Measurements from ENCODE around the gene SMOC1. TPM values are rescaled to one million over a fixed set of nuclear protein-coding genes. Genes with fewer than 3 reads are reported as not detected.

Gene SMOC1
- total and polyA plus RNA-seq, 2 donors: 1.6 to 8.0 TPM

- H3K4me1 ChIP-seq (ENCODE audit: insufficient read depth): no peaks in the 10 kb centered on the region
- H3K36me3 ChIP-seq (ENCODE audit: insufficient read depth): no peaks in the 10 kb centered on the region
- H3K4me3 ChIP-seq (ENCODE audit: low read depth, low read length): no peak overlapping the region
- no peak overlapping the region for H3K27ac ChIP-seq (ENCODE audit: low read depth)
- 56% methylated on average over 3 of the region's 3 CpGs for WGBS
- no peak for DNase-seq (ENCODE audit: extremely low spot score)
Observed at GRCh38 chr14:70032447-70032846, 153.2 kb downstream of the SMOC1 start.

GRCh38 chr14:70033116-70033515 lies 153.9 kb downstream of the SMOC1 start:
- Histone ChIP-seq H3K36me3 (ENCODE audit: insufficient read depth) (no peaks in the 10 kb centered on the region), H3K27ac (ENCODE audit: low read depth) (no peak overlapping the region), H3K4me1 (ENCODE audit: insufficient read depth) (no peaks in the 10 kb centered on the region), H3K4me3 (ENCODE audit: low read depth, low read length) (no peak overlapping the region)
- no peak for DNase-seq (ENCODE audit: extremely low spot score)
- 79% methylated on average over 8 of the region's 8 CpGs for WGBS

GRCh38 chr14:70033561-70033960 lies 154.3 kb downstream of the SMOC1 start:
- Histone ChIP-seq H3K27ac (ENCODE audit: low read depth) (no peak overlapping the region), H3K36me3 (ENCODE audit: insufficient read depth) (no peaks in the 10 kb centered on the region), H3K4me3 (ENCODE audit: low read depth, low read length) (no peak overlapping the region), H3K4me1 (ENCODE audit: insufficient read depth) (no peaks in the 10 kb centered on the region)
- WGBS: 89% methylated on average over 2 of the region's 2 CpGs
- no peak for DNase-seq (ENCODE audit: extremely low spot score)

GRCh38 chr14:70034257-70034656 lies 155.0 kb downstream of the SMOC1 start:
- Histone ChIP-seq H3K27ac (ENCODE audit: low read depth) (no peak overlapping the region), H3K36me3 (ENCODE audit: insufficient read depth) (no peaks in the 10 kb centered on the region), H3K4me3 (ENCODE audit: low read depth, low read length) (no peak overlapping the region), H3K4me1 (ENCODE audit: insufficient read depth) (no peaks in the 10 kb centered on the region)
- WGBS: 65% methylated on average over 3 of the region's 3 CpGs
- DNase-seq (ENCODE audit: extremely low spot score): no peak

GRCh38 chr14:70036665-70037064 lies 157.4 kb downstream of the SMOC1 start:
- Histone ChIP-seq H3K4me3 (ENCODE audit: low read depth, low read length) (no peak overlapping the region), H3K27ac (ENCODE audit: low read depth) (no peak overlapping the region), H3K4me1 (ENCODE audit: insufficient read depth) (no peaks in the 10 kb centered on the region), H3K36me3 (ENCODE audit: insufficient read depth) (no peaks in the 10 kb centered on the region)
- DNase-seq (ENCODE audit: extremely low spot score): no peak
- WGBS: 50% methylated on average over 1 of the region's 1 CpG

- whole genome bisulfite sequencing: 85% methylated on average over 2 of the region's 2 CpGs
- Histone ChIP-seq H3K36me3 (ENCODE audit: insufficient read depth) (no peaks in the 10 kb centered on the region), H3K27ac (ENCODE audit: low read depth) (no peak overlapping the region), H3K4me1 (ENCODE audit: insufficient read depth) (no peaks in the 10 kb centered on the region), H3K4me3 (ENCODE audit: low read depth, low read length) (no peak overlapping the region)
- DNase-seq (ENCODE audit: extremely low spot score): no peak
Observed at GRCh38 chr14:70043001-70043400, 163.8 kb downstream of the SMOC1 start.

- no peak for DNase-seq (ENCODE audit: extremely low spot score)
- H3K4me1 ChIP-seq (ENCODE audit: insufficient read depth): no peaks in the 10 kb centered on the region
- H3K36me3 ChIP-seq (ENCODE audit: insufficient read depth): no peaks in the 10 kb centered on the region
- 75% methylated on average over 4 of the region's 4 CpGs for WGBS
- no peak overlapping the region for H3K4me3 ChIP-seq (ENCODE audit: low read depth, low read length)
- no peak overlapping the region for H3K27ac ChIP-seq (ENCODE audit: low read depth)
Observed at GRCh38 chr14:70045310-70045709, 166.1 kb downstream of the SMOC1 start.

GRCh38 chr14:70045844-70046535 lies 166.8 kb downstream of the SMOC1 start:
- no peak overlapping the region for H3K27ac ChIP-seq (ENCODE audit: low read depth)
- WGBS: 37% methylated on average over 22 of the region's 22 CpGs
- H3K4me3 ChIP-seq (ENCODE audit: low read depth, low read length): no peak overlapping the region
- DNase-seq (ENCODE audit: extremely low spot score): no peak
- no peaks in the 10 kb centered on the region for H3K36me3 ChIP-seq (ENCODE audit: insufficient read depth)
- no peaks in the 10 kb centered on the region for H3K4me1 ChIP-seq (ENCODE audit: insufficient read depth)

GRCh38 chr14:70047598-70048312 lies 168.5 kb downstream of the SMOC1 start:
- no peak overlapping the region for H3K4me3 ChIP-seq (ENCODE audit: low read depth, low read length)
- 53% methylated on average over 3 of the region's 3 CpGs for WGBS
- H3K27ac ChIP-seq (ENCODE audit: low read depth): no peak overlapping the region
- DNase-seq (ENCODE audit: extremely low spot score): no peak
- H3K36me3 ChIP-seq (ENCODE audit: insufficient read depth): no peaks in the 10 kb centered on the region
- H3K4me1 ChIP-seq (ENCODE audit: insufficient read depth): no peaks in the 10 kb centered on the region

- Histone ChIP-seq H3K36me3 (ENCODE audit: insufficient read depth) (no peaks in the 10 kb centered on the region), H3K27ac (ENCODE audit: low read depth) (no peak overlapping the region), H3K4me3 (ENCODE audit: low read depth, low read length) (no peak overlapping the region), H3K4me1 (ENCODE audit: insufficient read depth) (no peaks in the 10 kb centered on the region)
- DNase-seq (ENCODE audit: extremely low spot score): no peak
- WGBS: 84% methylated on average over 1 of the region's 1 CpG
Observed at GRCh38 chr14:70048313-70048654, 169.1 kb downstream of the SMOC1 start.

- 67% methylated on average over 3 of the region's 3 CpGs for WGBS
- DNase-seq (ENCODE audit: extremely low spot score): no peak
- Histone ChIP-seq H3K4me3 (ENCODE audit: low read depth, low read length) (no peak overlapping the region), H3K4me1 (ENCODE audit: insufficient read depth) (no peaks in the 10 kb centered on the region), H3K27ac (ENCODE audit: low read depth) (no peak overlapping the region), H3K36me3 (ENCODE audit: insufficient read depth) (no peaks in the 10 kb centered on the region)
Observed at GRCh38 chr14:70049605-70050004, 170.4 kb downstream of the SMOC1 start.

GRCh38 chr14:70050136-70050535 lies 170.9 kb downstream of the SMOC1 start:
- DNase-seq (ENCODE audit: extremely low spot score): no peak
- H3K4me3 ChIP-seq (ENCODE audit: low read depth, low read length): no peak overlapping the region
- H3K36me3 ChIP-seq (ENCODE audit: insufficient read depth): no peaks in the 10 kb centered on the region
- WGBS: 75% methylated on average over 4 of the region's 4 CpGs
- no peak overlapping the region for H3K27ac ChIP-seq (ENCODE audit: low read depth)
- no peaks in the 10 kb centered on the region for H3K4me1 ChIP-seq (ENCODE audit: insufficient read depth)

- Histone ChIP-seq H3K27ac (ENCODE audit: low read depth) (no peak overlapping the region), H3K4me3 (ENCODE audit: low read depth, low read length) (no peak overlapping the region), H3K4me1 (ENCODE audit: insufficient read depth) (no peaks in the 10 kb centered on the region), H3K36me3 (ENCODE audit: insufficient read depth) (no peaks in the 10 kb centered on the region)
- no peak for DNase-seq (ENCODE audit: extremely low spot score)
- WGBS: 24% methylated on average over 3 of the region's 3 CpGs
Observed at GRCh38 chr14:70052990-70053389, 173.8 kb downstream of the SMOC1 start.

- Histone ChIP-seq H3K36me3 (ENCODE audit: insufficient read depth) (no peaks in the 10 kb centered on the region), H3K27ac (ENCODE audit: low read depth) (no peak overlapping the region), H3K4me1 (ENCODE audit: insufficient read depth) (no peaks in the 10 kb centered on the region), H3K4me3 (ENCODE audit: low read depth, low read length) (no peak overlapping the region)
- WGBS: 85% methylated on average over 5 of the region's 5 CpGs
- DNase-seq (ENCODE audit: extremely low spot score): no peak
Observed at GRCh38 chr14:70057519-70058136, 178.4 kb downstream of the SMOC1 start.

Data from urinary bladder (tissue), 4 donors.